Measurements from ENCODE around the gene CROCC2. TPM values are rescaled to one million over a fixed set of nuclear protein-coding genes. Genes with fewer than 3 reads are reported as not detected.

The CROCC2 gene
- total RNA-seq, 4 donors from 2014 or later = not detected

GRCh38 chr2:240884221-240884620 is 21.9 kb upstream of the CROCC2 start:
- intact Hi-C loops (cut with DNase I; ENCODE audit: low total_unique reads) = no loop called here
- Histone ChIP-seq H3K4me3 (no peak overlapping the region), H3K4me1 (peaks cover 0 to 4% (median 2%) of the 10 kb centered on the region in 4 donors), H3K27me3 (no peaks in the 10 kb centered on the region), H3K36me3 (no peaks in the 10 kb centered on the region), H3K27ac (no peak overlapping the region), H3K9me3 (no peaks in the 10 kb centered on the region)
- in situ Hi-C loops (cut with MboI; ENCODE audit: low pct_ligation_motif_present in 1 of 4, low pct_unique_long_range_greater_than_20kb in 1 of 4, low sequenced_read_pairs in 3 of 4) = no loop called here
- WGBS, 2 donors (ENCODE audit: low coverage in 1 of 2) = 85% methylated on average over 2 of the region's 2 CpGs; no CpG with 5 or more reads in 1 of the 2 donors
- TF ChIP-seq EP300 (IDR thresholded peaks at IDR 0.05; ENCODE audit: low read depth) (no peak), POLR2AphosphoS5 (IDR thresholded peaks at IDR 0.05) (no peak), POLR2A (IDR thresholded peaks at IDR 0.05) (no peak)
- TF ChIP-seq, protein P1, sequence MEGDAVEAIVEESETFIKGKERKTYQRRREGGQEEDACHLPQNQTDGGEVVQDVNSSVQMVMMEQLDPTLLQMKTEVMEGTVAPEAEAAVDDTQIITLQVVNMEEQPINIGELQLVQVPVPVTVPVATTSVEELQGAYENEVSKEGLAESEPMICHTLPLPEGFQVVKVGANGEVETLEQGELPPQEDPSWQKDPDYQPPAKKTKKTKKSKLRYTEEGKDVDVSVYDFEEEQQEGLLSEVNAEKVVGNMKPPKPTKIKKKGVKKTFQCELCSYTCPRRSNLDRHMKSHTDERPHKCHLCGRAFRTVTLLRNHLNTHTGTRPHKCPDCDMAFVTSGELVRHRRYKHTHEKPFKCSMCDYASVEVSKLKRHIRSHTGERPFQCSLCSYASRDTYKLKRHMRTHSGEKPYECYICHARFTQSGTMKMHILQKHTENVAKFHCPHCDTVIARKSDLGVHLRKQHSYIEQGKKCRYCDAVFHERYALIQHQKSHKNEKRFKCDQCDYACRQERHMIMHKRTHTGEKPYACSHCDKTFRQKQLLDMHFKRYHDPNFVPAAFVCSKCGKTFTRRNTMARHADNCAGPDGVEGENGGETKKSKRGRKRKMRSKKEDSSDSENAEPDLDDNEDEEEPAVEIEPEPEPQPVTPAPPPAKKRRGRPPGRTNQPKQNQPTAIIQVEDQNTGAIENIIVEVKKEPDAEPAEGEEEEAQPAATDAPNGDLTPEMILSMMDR (IDR thresholded peaks at IDR 0.05) = no peak
- DNase-seq = no peak

DNA sequence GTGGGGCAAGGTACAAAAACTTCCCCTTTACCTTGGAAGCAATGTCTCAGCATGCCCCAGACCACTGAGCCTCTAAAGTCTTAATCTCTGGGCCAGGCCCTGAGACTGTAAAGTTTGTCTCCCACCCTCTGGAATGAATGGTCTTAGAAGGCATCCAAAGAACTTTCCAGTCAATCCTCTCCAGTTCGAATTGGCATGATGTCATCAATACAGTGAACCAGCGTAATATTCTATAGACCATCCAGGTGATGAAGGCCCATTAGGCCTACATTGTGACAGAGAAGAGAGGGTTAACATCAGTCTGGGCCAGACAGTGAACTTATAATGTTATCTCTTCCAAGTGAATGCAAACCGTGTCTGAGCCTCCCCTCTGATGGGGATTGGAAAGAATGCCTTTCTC is 21.4 kb upstream of the CROCC2 start:
- no peak overlapping the region for H3K4me3 ChIP-seq
- 77% methylated on average over 3 of the region's 3 CpGs; no CpG with 5 or more reads in 1 of the 2 donors for WGBS, 2 donors (ENCODE audit: low coverage in 1 of 2)
- TF ChIP-seq POLR2AphosphoS5 (IDR thresholded peaks at IDR 0.05) (no peak), EP300 (IDR thresholded peaks at IDR 0.05; ENCODE audit: low read depth) (no peak), POLR2A (IDR thresholded peaks at IDR 0.05) (no peak)
- TF ChIP-seq, protein P1 (IDR thresholded peaks at IDR 0.05) = no peak
- in situ Hi-C loops (cut with MboI; ENCODE audit: low pct_ligation_motif_present in 1 of 4, low pct_unique_long_range_greater_than_20kb in 1 of 4, low sequenced_read_pairs in 3 of 4) (no loop called here), intact Hi-C loops (cut with DNase I; ENCODE audit: low total_unique reads) (no loop called here)
- no peak overlapping the region for H3K27ac ChIP-seq
- H3K9me3 ChIP-seq = no peaks in the 10 kb centered on the region
- DNase-seq = no peak
- H3K4me1 ChIP-seq = peaks cover 0 to 8% (median 3%) of the 10 kb centered on the region in 4 donors
- no peaks in the 10 kb centered on the region for H3K36me3 ChIP-seq
- H3K27me3 ChIP-seq = no peaks in the 10 kb centered on the region

DNA sequence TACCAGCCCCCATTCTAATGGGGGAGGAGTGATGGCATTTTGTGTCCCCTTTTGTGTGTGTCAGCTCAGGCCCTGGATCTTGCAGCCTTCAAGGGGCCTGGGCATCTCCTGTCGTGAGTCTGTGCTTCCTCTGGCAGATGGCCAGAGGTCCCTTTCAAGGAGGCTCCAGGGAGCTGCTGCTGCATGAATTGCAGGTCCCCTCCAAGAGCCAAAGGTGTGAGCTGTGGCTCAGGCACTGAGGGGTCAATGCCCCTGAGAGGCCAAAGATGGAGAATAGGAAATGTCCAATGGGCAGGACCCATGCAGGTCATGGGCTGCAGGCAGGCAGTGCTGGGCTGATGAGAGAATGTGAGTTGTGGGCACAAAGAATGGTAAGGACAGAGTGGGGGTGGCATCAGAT is 20.6 kb upstream of the CROCC2 start:
- H3K4me1 ChIP-seq = peaks cover 0 to 12% (median 3%) of the 10 kb centered on the region in 4 donors
- WGBS, 2 donors (ENCODE audit: low coverage in 1 of 2) = 64% methylated on average over 1 of the region's 1 CpG; no CpG with 5 or more reads in 1 of the 2 donors
- no peaks in the 10 kb centered on the region for H3K9me3 ChIP-seq
- no peak overlapping the region for H3K27ac ChIP-seq
- no peaks in the 10 kb centered on the region for H3K27me3 ChIP-seq
- no peaks in the 10 kb centered on the region for H3K36me3 ChIP-seq
- no peak overlapping the region for H3K4me3 ChIP-seq
- no peak for DNase-seq
- intact Hi-C loops (cut with DNase I; ENCODE audit: low total_unique reads) (no loop called here), in situ Hi-C loops (cut with MboI; ENCODE audit: low pct_ligation_motif_present in 1 of 4, low pct_unique_long_range_greater_than_20kb in 1 of 4, low sequenced_read_pairs in 3 of 4) (no loop called here)
- TF ChIP-seq POLR2A (IDR thresholded peaks at IDR 0.05) = no peak
- no peak for TF ChIP-seq EP300 (IDR thresholded peaks at IDR 0.05; ENCODE audit: low read depth)
- TF ChIP-seq, protein P1 (IDR thresholded peaks at IDR 0.05) = no peak
- no peak for TF ChIP-seq POLR2AphosphoS5 (IDR thresholded peaks at IDR 0.05)

- TF ChIP-seq POLR2AphosphoS5 (IDR thresholded peaks at IDR 0.05) (no peak), EP300 (IDR thresholded peaks at IDR 0.05; ENCODE audit: low read depth) (no peak), POLR2A (IDR thresholded peaks at IDR 0.05) (no peak)
- TF ChIP-seq, protein P1 (IDR thresholded peaks at IDR 0.05) = no peak
- WGBS, 2 donors (ENCODE audit: low coverage in 1 of 2) = 74 to 78% methylated on average over 5 of the region's 5 CpGs
- no peak overlapping the region for H3K4me3 ChIP-seq
- no peak for DNase-seq
- in situ Hi-C loops (cut with MboI; ENCODE audit: low pct_ligation_motif_present in 1 of 4, low pct_unique_long_range_greater_than_20kb in 1 of 4, low sequenced_read_pairs in 3 of 4) (no loop called here), intact Hi-C loops (cut with DNase I; ENCODE audit: low total_unique reads) (no loop called here)
- H3K27ac ChIP-seq = no peak overlapping the region
- no peaks in the 10 kb centered on the region for H3K27me3 ChIP-seq
- H3K36me3 ChIP-seq = no peaks in the 10 kb centered on the region
- H3K4me1 ChIP-seq = peaks cover 0 to 12% (median 3%) of the 10 kb centered on the region in 4 donors
- H3K9me3 ChIP-seq = no peaks in the 10 kb centered on the region
Observed at GRCh38 chr2:240886023-240886565, 20.0 kb upstream of the CROCC2 start.
